Chondrocyte (in vitro differentiated cells): ENCODE results near the gene ZFYVE9. TPM values are rescaled to one million over a fixed set of nuclear protein-coding genes. Genes with fewer than 3 reads are reported as not detected.

ENCODE experiments used
- DNase-seq: peaks from one replicate; pipeline ENCODE4 v3.0.0; 2021; ENCODE audit warnings: mixed read lengths, low spot score
- H3K27ac Mint-ChIP-seq: one replicate; pipeline ENCODE4 v1.8.0; 2021; ENCODE audit warnings: mild to moderate bottlenecking, moderate library complexity, mixed read lengths; ENCODE audit not compliant: unreplicated experiment
- H3K27me3 Mint-ChIP-seq: 2 replicates; pipeline ENCODE4 v1.8.0; 2021; ENCODE audit warnings: low read depth, mixed read lengths
- H3K36me3 Mint-ChIP-seq: 2 replicates; pipeline ENCODE4 v1.8.0; 2021; ENCODE audit warnings: low read depth, mixed read lengths
- H3K4me1 Mint-ChIP-seq: 2 replicates; pipeline ENCODE4 v1.8.0; 2021; ENCODE audit warnings: low read depth, mild to moderate bottlenecking, mixed read lengths
- H3K4me3 Mint-ChIP-seq: one replicate; pipeline ENCODE4 v1.8.0; 2021; ENCODE audit warnings: mild to moderate bottlenecking, moderate library complexity, mixed read lengths; ENCODE audit not compliant: unreplicated experiment
- H3K9me3 Mint-ChIP-seq: 2 replicates; pipeline ENCODE4 v1.8.0; 2021; ENCODE audit warnings: low read depth, mixed read lengths
- CTCF ChIP-seq: fragments of 200-600 bp; sonication (generic); IDR thresholded peaks from 2 replicates; pipeline ENCODE4 v1.5.0; 2021; ENCODE audit warnings: antibody characterized with exemption, mild to moderate bottlenecking, moderate library complexity
- total RNA-seq: library from RNA; stranded (reverse); gene quantifications from 3 replicates; pipeline ENCODE4 v1.2.1, GENCODE V29; 2021

Gene ZFYVE9
- total RNA-seq, 1 donor from 2014 or later: 20.9 TPM

DNA sequence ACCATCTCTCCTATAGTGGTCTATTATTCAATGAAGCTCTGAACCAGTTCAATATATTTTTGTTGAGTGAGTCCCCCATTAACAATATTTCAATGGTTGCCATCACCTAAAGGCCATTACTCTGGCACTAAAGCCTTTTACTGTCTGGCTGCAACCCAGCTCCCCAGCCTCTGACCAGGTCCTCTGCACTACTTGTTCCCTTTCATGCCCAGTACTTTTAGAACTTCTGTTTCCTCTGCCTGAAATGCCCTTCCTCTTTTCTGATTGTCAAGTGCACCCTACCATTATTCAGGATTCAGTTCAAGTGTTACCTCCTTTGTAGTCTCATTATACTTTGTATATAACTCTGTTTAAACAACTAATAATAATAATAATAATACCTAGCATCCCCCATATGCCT is 30.4 kb upstream of the ZFYVE9 start:
- Mint-ChIP-seq H3K4me1 (no peaks in the 10 kb centered on the region), H3K36me3 (no peaks in the 10 kb centered on the region), H3K27ac (no peak overlapping the region), H3K4me3 (no peak overlapping the region), H3K9me3 (no peaks in the 10 kb centered on the region), H3K27me3 (no peaks in the 10 kb centered on the region)
- TF ChIP-seq CTCF: no peak
- no peak for DNase-seq

DNA sequence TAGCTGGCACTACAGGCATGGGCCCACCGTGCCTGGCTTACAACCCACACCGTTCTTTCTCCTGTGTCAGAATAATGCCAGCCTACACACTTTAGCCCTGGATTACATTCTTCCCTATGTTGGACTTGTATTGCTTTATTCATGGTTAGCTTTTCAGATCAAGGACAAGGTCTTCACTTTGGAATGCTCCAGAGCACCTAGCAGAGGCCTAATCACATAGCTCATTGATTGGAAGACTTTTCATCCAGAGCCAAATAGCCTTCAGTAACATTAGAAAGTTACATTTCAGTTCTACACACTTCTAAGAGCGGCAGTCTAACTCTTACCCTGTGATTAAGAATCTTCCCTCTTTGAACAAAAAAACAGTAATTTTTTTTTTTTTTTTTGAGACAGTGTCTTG is 29.4 kb upstream of the ZFYVE9 start:
- H3K4me3 Mint-ChIP-seq: no peak overlapping the region
- H3K27me3 Mint-ChIP-seq: no peaks in the 10 kb centered on the region
- no peak for DNase-seq
- H3K9me3 Mint-ChIP-seq: no peaks in the 10 kb centered on the region
- TF ChIP-seq CTCF: no peak
- no peaks in the 10 kb centered on the region for H3K4me1 Mint-ChIP-seq
- no peak overlapping the region for H3K27ac Mint-ChIP-seq
- H3K36me3 Mint-ChIP-seq: no peaks in the 10 kb centered on the region

- Mint-ChIP-seq H3K27me3 (peaks cover 5% of the 10 kb centered on the region), H3K4me3 (no peak overlapping the region), H3K27ac (no peak overlapping the region), H3K36me3 (no peaks in the 10 kb centered on the region), H3K4me1 (no peaks in the 10 kb centered on the region), H3K9me3 (no peaks in the 10 kb centered on the region)
- no peak for DNase-seq
- no peak for TF ChIP-seq CTCF
Observed at GRCh38 chr1:52119301-52120079, 22.4 kb upstream of the ZFYVE9 start.

DNA sequence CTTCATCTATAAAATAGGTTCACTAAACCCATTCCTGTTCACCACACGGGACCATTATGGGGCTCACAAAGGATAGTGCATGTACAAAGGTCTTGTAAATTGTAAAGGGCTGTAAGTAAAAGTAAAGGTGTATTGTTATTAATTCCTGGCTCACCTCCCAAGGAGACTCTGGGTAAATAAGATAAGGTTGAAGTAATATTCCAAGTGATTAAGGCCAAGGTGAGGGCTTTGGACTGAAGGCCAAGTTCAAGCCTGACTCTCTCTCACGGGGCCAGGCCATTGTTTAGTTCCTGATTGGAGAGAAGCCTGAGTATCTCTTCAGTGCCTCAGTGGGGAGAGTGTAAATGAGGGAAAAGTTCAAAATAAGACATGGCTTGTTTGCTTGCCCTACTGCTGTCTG is 19.5 kb upstream of the ZFYVE9 start:
- H3K4me1 Mint-ChIP-seq: no peaks in the 10 kb centered on the region
- TF ChIP-seq CTCF: no peak
- H3K4me3 Mint-ChIP-seq: no peak overlapping the region
- H3K27ac Mint-ChIP-seq: no peak overlapping the region
- H3K27me3 Mint-ChIP-seq: peaks cover 12% of the 10 kb centered on the region
- no peaks in the 10 kb centered on the region for H3K9me3 Mint-ChIP-seq
- DNase-seq: no peak
- H3K36me3 Mint-ChIP-seq: no peaks in the 10 kb centered on the region

DNA sequence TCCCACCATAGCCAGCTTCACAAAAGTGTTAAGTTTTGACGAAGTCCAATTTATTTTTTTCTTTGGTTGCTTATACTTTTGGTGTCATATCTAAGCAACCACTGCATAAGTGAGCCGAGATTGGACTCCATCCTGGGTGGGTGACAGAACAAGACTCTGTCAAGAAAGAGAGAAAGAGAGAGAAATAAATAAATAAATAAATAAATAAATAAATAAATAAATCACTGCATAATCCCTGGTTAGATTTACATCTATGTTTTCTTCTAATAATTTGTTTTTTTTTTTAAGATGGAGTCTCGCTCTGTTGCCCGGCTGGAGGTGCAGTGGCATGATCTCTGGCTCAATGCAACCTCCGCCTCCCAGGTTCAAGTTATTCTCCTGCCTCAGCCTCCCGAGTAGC is 18.3 kb upstream of the ZFYVE9 start:
- DNase-seq: no peak
- no peaks in the 10 kb centered on the region for H3K4me1 Mint-ChIP-seq
- no peak overlapping the region for H3K4me3 Mint-ChIP-seq
- no peaks in the 10 kb centered on the region for H3K9me3 Mint-ChIP-seq
- no peak for TF ChIP-seq CTCF
- peaks cover 14% of the 10 kb centered on the region for H3K27me3 Mint-ChIP-seq
- no peak overlapping the region for H3K27ac Mint-ChIP-seq
- no peaks in the 10 kb centered on the region for H3K36me3 Mint-ChIP-seq
